Rectal smooth muscle tissue (tissue), 1 donor: ENCODE measurements around the gene CRBN.
A peak's percentile ranks its signal among the peaks of the same experiment; 100 is the strongest.

ENCODE experiments used
- H3K27ac ChIP-seq: one replicate; pipeline ENCODE4 v1.7.0; 2013; ENCODE audit warnings: low read depth, low read length, inconsistent platforms
- H3K27me3 ChIP-seq: one replicate; pipeline ENCODE4 v1.7.0; 2013; ENCODE audit warnings: low read length; ENCODE audit not compliant: control insufficient read depth, insufficient read depth
- H3K36me3 ChIP-seq: one replicate; pipeline ENCODE4 v1.7.0; 2013; ENCODE audit warnings: low read length; ENCODE audit not compliant: control insufficient read depth, insufficient read depth
- H3K4me1 ChIP-seq: one replicate; pipeline ENCODE4 v1.7.0; 2013; ENCODE audit warnings: low read length; ENCODE audit not compliant: control insufficient read depth, insufficient read depth
- H3K4me3 ChIP-seq: one replicate; pipeline ENCODE4 v1.7.0; 2013; ENCODE audit warnings: low read length
- H3K9ac ChIP-seq: one replicate; pipeline ENCODE4 v1.7.0; 2013; ENCODE audit warnings: low read length

The CRBN gene

DNA sequence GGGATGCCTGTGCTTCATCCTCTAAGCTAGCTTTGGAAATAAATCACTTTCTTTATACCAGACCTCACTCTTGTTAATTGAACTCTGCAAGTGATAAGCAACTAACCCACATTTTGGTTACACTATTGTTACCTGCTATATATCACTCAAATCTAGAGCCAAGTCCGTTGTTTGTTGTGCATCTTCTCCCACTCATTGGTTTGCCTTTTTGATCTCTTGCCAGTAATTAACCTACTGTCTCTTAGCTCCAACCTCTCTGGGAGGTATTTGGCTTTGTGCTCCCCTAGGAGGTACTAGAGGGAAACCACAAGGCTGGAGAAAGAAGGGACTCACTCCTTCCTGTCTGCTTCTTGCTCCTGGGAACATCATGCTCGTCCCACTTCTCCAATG, 12.8 kb upstream of the CRBN start:
- Histone ChIP-seq H3K9ac (no peak overlapping the region), H3K27me3 (no peaks in the 10 kb centered on the region), H3K4me3 (no peak overlapping the region), H3K27ac (no peak overlapping the region), H3K36me3 (no peaks in the 10 kb centered on the region), H3K4me1 (no peaks in the 10 kb centered on the region)

DNA sequence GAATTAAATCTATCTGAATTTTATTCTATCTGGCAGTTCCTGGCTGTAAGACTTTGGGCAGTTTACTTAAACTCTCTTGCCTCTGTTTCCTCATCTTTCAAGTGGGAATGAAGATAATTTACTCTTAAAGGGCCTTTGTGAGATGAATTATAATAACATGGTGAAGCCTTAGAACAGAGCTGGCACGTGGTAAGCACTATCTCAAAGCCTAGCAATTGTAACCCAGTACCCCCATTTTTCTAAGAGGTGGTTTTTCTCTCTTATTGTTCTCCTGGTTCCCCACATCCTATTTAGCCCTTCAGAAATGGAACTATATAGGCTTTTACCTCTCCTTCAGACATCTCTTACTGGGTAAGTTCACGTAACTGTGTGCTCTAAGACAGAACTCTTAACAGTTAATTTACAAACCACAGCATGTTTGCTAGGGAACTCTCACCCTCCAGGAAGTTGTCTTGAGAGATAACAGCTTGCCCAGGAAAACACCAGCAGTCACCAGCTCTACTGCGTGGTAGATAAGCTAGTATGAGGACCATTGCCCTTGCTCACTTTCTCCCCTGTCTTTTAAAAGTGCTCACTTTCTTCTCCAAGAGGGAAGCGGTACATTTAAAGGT, 12.3 kb upstream of the CRBN start:
- no peaks in the 10 kb centered on the region for H3K36me3 ChIP-seq
- H3K4me1 ChIP-seq = no peaks in the 10 kb centered on the region
- no peak overlapping the region for H3K4me3 ChIP-seq
- H3K27ac ChIP-seq = no peak overlapping the region
- no peaks in the 10 kb centered on the region for H3K27me3 ChIP-seq
- no peak overlapping the region for H3K9ac ChIP-seq

DNA sequence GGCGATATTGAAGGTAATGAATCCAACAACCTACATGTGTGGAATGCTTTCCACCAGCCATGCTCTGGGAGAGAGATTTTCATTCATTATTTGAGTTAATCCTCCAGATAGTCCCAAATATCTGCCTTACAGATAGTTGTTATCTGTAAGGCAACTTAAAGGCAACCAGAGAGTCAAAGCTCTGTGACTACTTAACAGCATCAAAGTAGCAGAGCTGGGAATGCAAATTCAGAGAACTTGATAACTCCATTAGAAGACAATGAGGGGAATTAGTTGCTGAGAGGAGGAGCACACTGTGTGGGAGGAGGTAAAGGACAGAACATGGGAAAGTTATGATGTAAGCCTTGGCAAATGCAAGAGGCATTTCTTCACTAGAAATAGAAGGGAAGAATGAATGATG, 10.5 kb upstream of the CRBN start:
- no peak overlapping the region for H3K27ac ChIP-seq
- H3K4me1 ChIP-seq = no peaks in the 10 kb centered on the region
- no peaks in the 10 kb centered on the region for H3K36me3 ChIP-seq
- H3K4me3 ChIP-seq = no peak overlapping the region
- H3K9ac ChIP-seq = no peak overlapping the region
- no peaks in the 10 kb centered on the region for H3K27me3 ChIP-seq

DNA sequence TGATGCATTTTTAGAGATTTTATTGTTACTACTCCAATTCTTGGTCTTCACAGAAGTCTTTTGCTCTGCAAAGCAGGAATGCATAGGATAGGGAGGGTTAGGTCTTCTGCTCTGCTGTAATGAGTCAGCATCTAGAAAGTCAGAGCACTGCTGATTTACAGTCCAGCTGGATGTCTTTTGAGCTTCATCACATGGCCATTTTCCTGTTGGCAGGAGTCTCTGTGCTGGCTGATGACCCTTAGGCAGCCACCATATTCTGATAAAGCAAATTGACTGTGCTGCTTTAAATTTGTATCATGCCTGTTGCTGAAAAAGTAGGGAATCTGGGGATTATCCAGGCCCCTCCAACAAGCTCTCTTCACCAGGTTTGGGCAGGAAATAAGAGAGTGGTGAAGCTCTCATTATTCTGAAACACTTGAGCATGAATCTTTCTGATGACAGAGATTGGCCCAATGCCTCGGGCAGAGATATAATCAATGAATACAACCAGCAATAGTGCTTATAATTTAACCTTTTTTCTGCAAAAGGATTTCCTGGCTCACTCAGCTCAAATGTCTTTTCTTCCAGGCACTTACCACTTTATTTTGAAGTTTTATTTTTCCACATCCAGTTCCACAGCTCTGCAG, 9.7 kb upstream of the CRBN start:
- no peak overlapping the region for H3K9ac ChIP-seq
- H3K36me3 ChIP-seq = no peaks in the 10 kb centered on the region
- H3K4me1 ChIP-seq = no peaks in the 10 kb centered on the region
- no peak overlapping the region for H3K4me3 ChIP-seq
- no peak overlapping the region for H3K27ac ChIP-seq
- no peaks in the 10 kb centered on the region for H3K27me3 ChIP-seq

DNA sequence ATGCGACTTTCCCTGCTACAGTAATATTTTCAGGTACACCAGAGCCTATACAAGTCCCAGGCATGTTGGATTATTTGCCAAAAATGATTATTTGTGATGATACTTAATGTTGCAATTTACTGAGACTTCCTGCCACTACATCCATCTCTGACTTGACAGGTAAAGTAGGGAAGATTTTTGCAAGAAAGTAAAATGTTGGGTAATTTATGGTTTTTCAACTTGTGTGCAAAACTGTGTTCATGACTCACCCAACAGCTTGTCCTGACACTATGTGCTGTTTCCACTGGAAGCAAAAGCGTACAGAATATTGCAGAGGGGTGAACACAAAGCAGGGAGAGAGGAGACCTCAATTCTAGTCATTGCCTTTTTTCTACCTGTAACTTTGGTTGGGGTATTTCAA, 5.4 kb upstream of the CRBN start:
- Histone ChIP-seq H3K27ac (no peak overlapping the region), H3K9ac (no peak overlapping the region), H3K4me3 (no peak overlapping the region), H3K27me3 (no peaks in the 10 kb centered on the region), H3K36me3 (no peaks in the 10 kb centered on the region), H3K4me1 (no peaks in the 10 kb centered on the region)

DNA sequence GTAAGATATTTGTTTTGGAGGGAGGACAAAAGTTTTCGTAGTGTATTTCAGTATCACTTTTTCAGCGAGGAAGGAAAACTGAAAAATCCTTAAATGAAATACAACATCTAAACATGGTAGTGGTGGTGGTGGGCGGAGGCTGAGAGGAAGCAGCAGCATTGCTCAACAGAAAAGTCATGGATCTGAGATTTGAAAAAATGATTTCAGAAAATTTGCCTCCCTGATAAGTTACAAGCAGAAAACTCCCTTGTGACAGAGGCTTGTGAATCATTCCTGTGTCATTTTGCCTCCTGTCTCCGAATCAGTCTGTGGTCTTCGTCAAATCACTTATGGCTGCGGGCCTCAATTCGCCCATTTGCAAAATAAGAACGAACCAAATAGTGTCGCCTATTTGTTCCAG, 965 bp upstream of the CRBN start:
- H3K27me3 ChIP-seq = no peaks in the 10 kb centered on the region
- no peaks in the 10 kb centered on the region for H3K36me3 ChIP-seq
- no peak overlapping the region for H3K27ac ChIP-seq
- H3K4me3 ChIP-seq = no peak overlapping the region
- H3K9ac ChIP-seq = no peak overlapping the region
- no peaks in the 10 kb centered on the region for H3K4me1 ChIP-seq

DNA sequence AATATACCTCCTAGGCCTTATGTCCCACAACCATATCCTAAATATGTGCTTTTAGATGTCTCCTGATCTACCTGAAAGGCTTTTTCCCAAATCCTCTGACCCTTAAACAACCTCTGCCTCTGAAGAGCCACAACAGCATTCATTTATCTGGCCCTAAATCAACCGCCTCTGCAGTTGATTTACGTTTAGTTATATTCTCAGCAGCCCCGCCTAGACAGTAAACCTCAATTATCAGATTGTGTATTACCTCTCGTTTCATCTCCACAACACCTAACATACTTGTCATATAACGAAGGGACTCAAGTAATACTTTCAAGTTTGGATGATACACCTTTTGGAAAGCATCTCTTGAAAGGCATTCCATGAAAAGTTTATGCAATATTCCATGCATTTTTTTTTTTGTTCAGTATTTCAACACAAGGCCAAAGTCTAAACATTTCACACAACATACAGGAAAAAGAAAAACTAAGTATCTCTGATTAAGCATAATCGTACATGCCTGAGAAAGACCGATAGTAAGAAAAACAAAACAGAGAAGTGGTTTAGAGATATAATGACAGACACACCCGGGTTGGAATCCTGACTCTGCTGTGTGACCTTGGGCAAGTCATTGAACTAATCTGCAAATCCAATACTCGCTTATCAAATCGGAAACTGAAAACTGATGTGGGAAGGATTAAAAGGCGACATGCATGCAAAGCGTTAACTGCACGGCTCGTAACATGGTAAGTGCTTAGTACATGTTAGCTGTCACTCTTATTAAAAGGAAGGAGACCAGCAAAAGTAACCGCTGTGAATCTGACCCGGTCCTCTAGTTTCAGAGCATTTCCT, 778 bp downstream of the CRBN start:
- H3K36me3 ChIP-seq = no peaks in the 10 kb centered on the region
- H3K27me3 ChIP-seq = no peaks in the 10 kb centered on the region
- peak overlapping the region; percentile 86 for H3K9ac ChIP-seq
- peak overlapping the region; percentile 99 for H3K4me3 ChIP-seq
- no peaks in the 10 kb centered on the region for H3K4me1 ChIP-seq
- H3K27ac ChIP-seq = peak overlapping the region; percentile 68

DNA sequence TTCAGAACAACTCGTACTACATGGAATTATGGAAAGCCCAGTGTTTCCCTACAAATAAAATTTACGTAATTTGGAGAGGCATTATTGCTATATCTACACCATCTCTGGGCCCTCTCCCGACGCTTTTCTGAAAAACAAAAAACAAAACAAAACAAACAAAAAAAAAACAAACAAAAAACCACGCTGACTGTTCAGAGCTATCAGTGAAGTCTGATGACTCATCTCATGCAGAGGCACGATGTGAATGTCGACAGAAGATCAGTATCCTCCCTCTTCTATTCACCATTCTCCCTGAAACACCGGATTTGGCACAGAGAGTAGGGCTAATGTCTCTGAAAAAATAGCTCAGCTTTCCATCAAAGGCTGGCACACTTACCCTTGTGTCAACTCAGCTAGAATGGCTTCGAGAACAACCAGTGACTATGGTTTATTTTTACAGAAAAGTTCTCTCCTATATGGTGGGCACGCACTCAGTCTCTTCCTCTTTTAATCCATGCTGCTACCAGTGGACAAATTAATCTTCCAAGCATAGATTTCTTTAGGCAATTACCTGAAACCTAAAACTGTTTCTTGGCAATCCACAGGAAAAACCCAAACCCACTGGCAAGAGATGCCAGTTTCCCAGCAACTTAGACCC, 1.5 kb downstream of the CRBN start:
- H3K4me3 ChIP-seq = peak overlapping the region; percentile 99
- no peak overlapping the region for H3K9ac ChIP-seq
- H3K36me3 ChIP-seq = no peaks in the 10 kb centered on the region
- H3K27me3 ChIP-seq = no peaks in the 10 kb centered on the region
- H3K4me1 ChIP-seq = no peaks in the 10 kb centered on the region
- H3K27ac ChIP-seq = no peak overlapping the region

DNA sequence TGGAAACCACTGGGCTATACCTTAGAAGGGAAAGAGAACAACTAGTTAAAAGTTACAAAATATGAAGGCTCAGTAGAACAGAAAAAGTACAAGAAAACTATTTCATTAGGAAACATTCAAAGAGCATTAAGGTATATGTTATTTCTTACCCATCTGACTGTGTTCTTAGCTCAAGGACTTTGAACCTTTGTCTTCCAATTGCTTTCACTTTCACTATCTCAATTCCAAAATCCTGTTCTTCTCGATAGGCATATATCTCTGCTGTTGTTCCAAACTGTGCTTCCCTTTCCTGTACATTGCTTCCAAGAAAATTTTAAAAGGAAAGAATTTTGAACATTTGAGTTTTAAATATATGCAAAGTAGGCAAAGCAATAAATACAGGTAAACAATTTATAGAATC, 6.9 kb downstream of the CRBN start:
- H3K27me3 ChIP-seq = no peaks in the 10 kb centered on the region
- H3K4me1 ChIP-seq = no peaks in the 10 kb centered on the region
- peaks cover 22% of the 10 kb centered on the region for H3K36me3 ChIP-seq
- no peak overlapping the region for H3K9ac ChIP-seq
- no peak overlapping the region for H3K27ac ChIP-seq
- no peak overlapping the region for H3K4me3 ChIP-seq

DNA sequence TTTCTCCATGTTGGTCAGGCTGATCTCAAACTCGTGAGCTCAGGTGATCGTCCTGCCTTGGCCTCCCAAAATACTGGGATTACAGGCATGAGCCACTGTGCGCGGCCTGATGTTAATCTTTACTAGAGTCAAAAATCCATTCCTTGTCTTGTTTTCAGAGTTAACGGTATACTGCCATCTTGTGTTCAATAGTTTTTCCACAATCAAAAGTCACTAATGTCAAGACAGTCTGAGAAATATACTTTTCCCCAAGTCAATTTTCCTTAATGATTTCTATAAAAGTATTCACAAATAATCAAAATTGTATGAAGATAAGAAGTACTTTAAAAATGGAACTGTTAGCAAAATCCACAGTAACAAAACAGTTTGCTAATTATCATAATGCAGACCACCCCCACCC, 8.5 kb downstream of the CRBN start:
- Histone ChIP-seq H3K36me3 (peaks cover 29% of the 10 kb centered on the region), H3K4me3 (no peak overlapping the region), H3K27ac (no peak overlapping the region), H3K4me1 (no peaks in the 10 kb centered on the region), H3K27me3 (no peaks in the 10 kb centered on the region), H3K9ac (no peak overlapping the region)

DNA sequence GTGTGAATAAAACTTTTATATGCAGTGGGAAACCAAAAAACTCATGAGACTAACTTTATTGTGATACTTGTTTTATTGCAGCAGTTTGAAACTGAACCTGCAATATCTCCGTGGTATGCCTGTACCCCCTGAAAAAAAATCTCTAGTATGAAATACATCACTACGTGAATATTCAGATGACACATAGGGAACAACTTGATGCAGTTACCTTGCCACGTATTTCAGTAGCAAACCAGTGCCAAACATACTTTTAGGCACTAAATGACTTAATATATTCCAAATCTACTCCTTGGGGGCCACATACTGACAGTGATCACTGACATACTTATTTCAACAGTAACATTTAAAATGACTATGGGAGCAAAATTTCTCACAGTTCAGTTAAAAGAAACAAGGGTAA, 13.8 kb downstream of the CRBN start:
- no peak overlapping the region for H3K4me3 ChIP-seq
- H3K27me3 ChIP-seq = no peaks in the 10 kb centered on the region
- H3K36me3 ChIP-seq = peaks cover 32% of the 10 kb centered on the region
- no peaks in the 10 kb centered on the region for H3K4me1 ChIP-seq
- no peak overlapping the region for H3K9ac ChIP-seq
- no peak overlapping the region for H3K27ac ChIP-seq

DNA sequence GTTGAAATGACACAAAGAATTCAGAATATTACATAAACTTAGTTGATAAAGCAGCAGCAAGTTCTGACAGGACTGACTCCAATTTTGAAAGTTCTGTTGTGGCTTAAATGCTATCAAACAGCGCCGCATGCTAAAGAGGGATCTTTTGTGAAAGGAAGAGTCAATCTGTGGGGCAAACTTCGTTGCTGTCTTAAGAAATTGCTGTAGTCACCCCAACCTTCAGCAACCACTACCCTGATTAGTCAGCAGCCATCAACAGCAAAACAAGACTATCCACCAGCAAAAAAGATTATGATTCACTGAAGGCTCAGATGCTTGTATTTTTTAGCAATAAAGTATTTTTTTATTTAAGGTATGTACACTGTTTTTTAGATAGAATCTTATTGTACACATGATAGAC, 14.2 kb downstream of the CRBN start:
- Histone ChIP-seq H3K4me3 (no peak overlapping the region), H3K27me3 (no peaks in the 10 kb centered on the region), H3K9ac (no peak overlapping the region), H3K36me3 (peaks cover 29% of the 10 kb centered on the region), H3K4me1 (no peaks in the 10 kb centered on the region), H3K27ac (no peak overlapping the region)
